HG03175 (cell line): ENCODE measurements around the gene MATCAP1.

ENCODE experiments used
- ATAC-seq: cut with Tn5 transposase; IDR thresholded peaks from one replicate; pipeline ENCODE4 v1.9.1; 2021; ENCODE audit warnings: mild to moderate bottlenecking, moderate library complexity; ENCODE audit not compliant: unreplicated experiment

The MATCAP1 gene

GRCh38 chr16:67191995-67192681 is 8.4 kb upstream of the MATCAP1 start, which contains the start of gene E2F4:
E2F4 (plus strand) TSS chr16:67192155; CDS start chr16:67192228, 73 bp downstream.
- ATAC-seq = peak; percentile 97

GRCh38 chr16:67191411-67191994 is 7.7 kb upstream of the MATCAP1 start:
- ATAC-seq = no peak

- no peak for ATAC-seq
Observed at GRCh38 chr16:67190448-67191399, 7.0 kb upstream of the MATCAP1 start.

GRCh38 chr16:67190041-67190440 is 6.3 kb upstream of the MATCAP1 start, which contains the start of gene EXOC3L1:
EXOC3L1 (minus strand) TSS chr16:67190136; CDS start chr16:67189676, 460 bp downstream.
- no peak for ATAC-seq

- no peak for ATAC-seq
Observed at GRCh38 chr16:67188798-67189197, 5.0 kb upstream of the MATCAP1 start.

GRCh38 chr16:67188323-67188722 is 4.6 kb upstream of the MATCAP1 start:
- ATAC-seq = no peak

GRCh38 chr16:67187175-67187890 is 3.6 kb upstream of the MATCAP1 start:
- no peak for ATAC-seq

GRCh38 chr16:67186550-67186950 is 2.8 kb upstream of the MATCAP1 start:
- ATAC-seq = no peak

GRCh38 chr16:67185651-67186134 is 1.9 kb upstream of the MATCAP1 start:
- no peak for ATAC-seq

GRCh38 chr16:67184995-67185650 is 1.4 kb upstream of the MATCAP1 start:
- ATAC-seq = peak; percentile 38

GRCh38 chr16:67184453-67184994 is 761 bp upstream of the MATCAP1 start:
- ATAC-seq = no peak

GRCh38 chr16:67183284-67183626 is 508 bp downstream of the MATCAP1 start:
- no peak for ATAC-seq

GRCh38 chr16:67182288-67182687 is 1.5 kb downstream of the MATCAP1 start:
- ATAC-seq = no peak

- no peak for ATAC-seq
Observed at GRCh38 chr16:67181346-67181745, 2.4 kb downstream of the MATCAP1 start.

GRCh38 chr16:67180166-67180565 is 3.6 kb downstream of the MATCAP1 start:
- no peak for ATAC-seq

- no peak for ATAC-seq
Observed at GRCh38 chr16:67179421-67180080, 4.2 kb downstream of the MATCAP1 start.

GRCh38 chr16:67177743-67178699 is 5.7 kb downstream of the MATCAP1 start:
- ATAC-seq = no peak

- no peak for ATAC-seq
Observed at GRCh38 chr16:67176662-67177061, 7.1 kb downstream of the MATCAP1 start.
